SK-N-MC (cell line): ENCODE results near the gene RNF223.

Experiments
- DNase-seq: peaks from one replicate; pipeline ENCODE4 v3.0.0-alpha.2; 2011; ENCODE audit warnings: low read depth, low spot score
- H3K27ac ChIP-seq: fragments of 200-600 bp; sonication (generic); 2 replicates; pipeline ENCODE4 v1.5.1; 2016; ENCODE audit warnings: mixed run types
- H3K36me3 ChIP-seq: fragments of 200-600 bp; sonication (generic); 2 replicates; pipeline ENCODE4 v1.6.1; 2017; ENCODE audit warnings: antibody characterized with exemption, low read length, mixed read lengths; ENCODE audit not compliant: insufficient read depth
- H3K4me3 ChIP-seq: fragments of 200-600 bp; sonication (generic); 2 replicates; pipeline ENCODE4 v1.5.1; 2016
- H3K9ac ChIP-seq: fragments of 200-600 bp; sonication (generic); 2 replicates; pipeline ENCODE4 v1.8.0; 2017; ENCODE audit warnings: mixed run types, mixed read lengths; ENCODE audit not compliant: insufficient read length
- H3K9me3 ChIP-seq: fragments of 200-600 bp; sonication (generic); 2 replicates; pipeline ENCODE4 v1.6.1; 2017; ENCODE audit warnings: low read depth, mild to moderate bottlenecking, antibody characterized with exemption, low read length, moderate library complexity, mixed read lengths
- EZH2 ChIP-seq: fragments of 200-600 bp; sonication (generic); IDR thresholded peaks from one replicate; pipeline ENCODE4 v1.6.1; 2017; ENCODE audit warnings: antibody characterized with exemption
- FOXP2 ChIP-seq: optimal IDR thresholded peaks from 2 replicates; pipeline ENCODE3; 2011; ENCODE audit warnings: mild to moderate bottlenecking, moderate library complexity; ENCODE audit not compliant: insufficient read depth; ENCODE audit errors: extremely low read length, control extremely low read depth
- POLR2AphosphoS5 ChIP-seq: IDR thresholded peaks from 2 replicates; pipeline ENCODE4 v1.6.1; 2012; ENCODE audit warnings: mild to moderate bottlenecking, low read depth, low read length, borderline replicate concordance

Gene RNF223

GRCh38 chr1:1090424-1091343 lies 16.6 kb upstream of the RNF223 start:
- no peak overlapping the region for H3K4me3 ChIP-seq
- no peak for DNase-seq
- no peak overlapping the region for H3K27ac ChIP-seq
- H3K9me3 ChIP-seq: no peaks in the 10 kb centered on the region
- no peaks in the 10 kb centered on the region for H3K36me3 ChIP-seq
- no peak overlapping the region for H3K9ac ChIP-seq
- TF ChIP-seq POLR2AphosphoS5 (no peak), EZH2 (no peak), FOXP2 (no peak)

DNA sequence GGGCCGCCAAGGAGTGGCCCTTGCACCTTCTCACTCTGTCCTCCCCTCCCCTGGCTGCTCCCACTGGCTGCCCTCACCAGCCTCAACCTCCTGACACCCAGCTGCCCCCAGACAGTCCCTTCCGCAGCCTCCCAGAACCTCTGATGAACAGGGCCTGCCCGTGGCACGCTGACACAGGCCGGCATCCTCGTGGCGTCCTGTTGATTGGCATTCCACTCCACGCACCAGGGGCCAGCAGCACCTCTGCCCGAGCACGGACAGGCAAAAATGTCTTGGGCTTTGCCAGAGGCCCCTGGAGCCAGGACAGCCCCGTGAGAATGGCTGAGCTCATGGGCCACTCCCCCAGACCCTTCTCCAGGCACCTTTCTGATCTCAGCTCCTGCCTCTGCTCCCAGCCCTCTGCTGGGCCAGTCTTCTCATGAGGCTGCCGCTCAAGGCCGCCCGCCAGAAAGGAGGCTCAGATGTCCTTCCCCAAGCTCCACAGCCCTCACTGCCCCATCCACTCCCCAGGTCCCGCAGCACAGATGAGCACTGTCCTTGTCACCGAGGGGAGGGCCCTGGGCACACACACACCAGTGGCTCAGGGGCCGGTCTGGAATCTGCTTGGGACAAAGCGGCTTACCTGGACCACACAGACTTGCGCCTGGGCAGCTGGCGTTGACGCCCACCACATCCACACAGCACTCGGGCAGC lies 15.8 kb upstream of the RNF223 start:
- Histone ChIP-seq H3K9me3 (no peaks in the 10 kb centered on the region), H3K9ac (no peak overlapping the region), H3K4me3 (no peak overlapping the region), H3K27ac (no peak overlapping the region), H3K36me3 (no peaks in the 10 kb centered on the region)
- no peak for DNase-seq
- no peak for TF ChIP-seq EZH2
- no peak for TF ChIP-seq POLR2AphosphoS5
- no peak for TF ChIP-seq FOXP2

GRCh38 chr1:1088801-1089680 lies 14.9 kb upstream of the RNF223 start:
- H3K4me3 ChIP-seq: no peak overlapping the region
- H3K9me3 ChIP-seq: no peaks in the 10 kb centered on the region
- DNase-seq: no peak
- H3K36me3 ChIP-seq: no peaks in the 10 kb centered on the region
- no peak overlapping the region for H3K9ac ChIP-seq
- TF ChIP-seq EZH2: no peak
- TF ChIP-seq FOXP2: no peak
- TF ChIP-seq POLR2AphosphoS5: no peak
- no peak overlapping the region for H3K27ac ChIP-seq

DNA sequence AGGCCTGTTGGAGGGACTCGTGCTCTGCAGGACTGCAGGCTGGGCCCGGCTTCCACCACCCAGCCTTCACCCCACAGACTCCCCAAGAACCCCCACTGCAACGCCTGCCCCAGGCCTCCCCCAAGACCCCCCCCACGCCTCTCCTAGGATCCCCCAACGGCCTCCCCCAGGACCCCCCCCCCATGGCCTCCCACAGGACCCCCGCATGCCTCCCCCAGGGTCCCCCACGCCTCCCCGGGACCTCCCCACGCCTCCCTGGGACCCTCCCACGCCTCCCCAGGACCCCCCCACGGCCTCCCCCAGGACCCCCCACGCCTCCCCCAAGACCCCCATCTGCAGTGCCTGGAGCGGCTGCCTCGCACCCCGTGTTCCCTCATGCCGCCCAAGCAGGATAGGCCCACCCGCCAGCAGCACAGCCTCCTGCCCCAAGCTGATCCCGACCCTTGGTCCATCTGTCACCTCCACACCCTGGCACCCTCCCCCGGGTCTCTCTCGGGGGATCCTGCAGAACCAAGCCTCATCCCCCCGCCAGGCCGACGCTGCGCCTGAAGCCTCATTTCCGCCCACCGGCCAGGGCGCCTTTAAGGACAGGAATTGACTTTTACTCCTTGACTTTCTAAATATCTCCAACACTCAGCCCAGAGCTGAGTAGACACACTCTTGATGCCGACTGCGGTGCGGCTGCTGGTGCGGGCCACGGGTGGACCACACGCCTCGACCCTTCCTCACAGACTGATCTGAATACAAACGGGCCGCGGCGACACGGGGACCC lies 14.1 kb upstream of the RNF223 start:
- Histone ChIP-seq H3K4me3 (no peak overlapping the region), H3K9ac (no peak overlapping the region), H3K36me3 (no peaks in the 10 kb centered on the region), H3K9me3 (no peaks in the 10 kb centered on the region), H3K27ac (no peak overlapping the region)
- no peak for TF ChIP-seq EZH2
- no peak for TF ChIP-seq FOXP2
- TF ChIP-seq POLR2AphosphoS5: no peak
- no peak for DNase-seq

DNA sequence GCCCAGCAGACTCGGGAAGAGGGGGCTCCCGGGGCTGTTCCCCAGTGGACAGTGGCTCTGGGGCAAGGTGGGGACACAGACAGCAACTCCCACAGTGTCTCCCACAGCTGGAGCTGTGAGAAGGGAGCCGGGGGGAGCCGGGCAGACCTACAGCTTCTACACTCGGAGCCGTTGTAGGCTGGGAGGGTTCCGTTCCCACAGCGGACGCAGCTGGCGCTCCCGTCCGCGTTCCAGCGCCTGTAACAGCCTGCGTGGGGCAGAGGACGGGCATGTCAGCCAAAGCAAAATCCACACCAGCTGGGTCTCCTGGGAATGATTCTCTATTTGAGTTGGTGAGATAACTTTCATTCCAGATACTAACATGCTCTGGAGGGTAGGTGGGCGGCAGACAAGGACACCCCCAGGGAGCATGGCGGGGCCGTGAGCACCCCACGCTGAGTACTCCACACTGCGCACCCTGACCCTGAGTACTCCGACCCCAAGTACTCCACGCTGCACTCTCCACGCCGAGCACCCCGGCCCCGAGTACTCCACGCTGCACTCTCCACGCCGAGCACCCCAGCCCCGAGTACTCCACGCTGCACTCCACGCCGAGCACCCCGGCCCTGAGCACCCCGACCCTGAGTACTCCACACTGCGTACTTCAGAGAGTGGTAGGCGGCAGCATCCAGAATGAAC lies 13.4 kb upstream of the RNF223 start:
- TF ChIP-seq FOXP2 (no peak), POLR2AphosphoS5 (no peak), EZH2 (no peak)
- no peaks in the 10 kb centered on the region for H3K36me3 ChIP-seq
- H3K4me3 ChIP-seq: no peak overlapping the region
- DNase-seq: no peak
- H3K27ac ChIP-seq: no peak overlapping the region
- H3K9ac ChIP-seq: no peak overlapping the region
- no peaks in the 10 kb centered on the region for H3K9me3 ChIP-seq

- no peaks in the 10 kb centered on the region for H3K9me3 ChIP-seq
- TF ChIP-seq EZH2 (no peak), POLR2AphosphoS5 (no peak), FOXP2 (no peak)
- H3K4me3 ChIP-seq: no peak overlapping the region
- DNase-seq: no peak
- no peaks in the 10 kb centered on the region for H3K36me3 ChIP-seq
- H3K27ac ChIP-seq: no peak overlapping the region
- H3K9ac ChIP-seq: no peak overlapping the region
Measured at GRCh38 chr1:1086911-1087341, 12.8 kb upstream of the RNF223 start.
